ENCODE measurements around the gene STUM. TPM values are rescaled to one million over a fixed set of nuclear protein-coding genes. Genes with fewer than 3 reads are reported as not detected.
"Not testable (repeated sequence)": the region's sequence is repeated elsewhere in the genome, so short reads cannot be mapped to it uniquely, and the experiment has no call there.

The STUM gene
- total RNA-seq, 1 donor from 2014 or later: not detected

DNA sequence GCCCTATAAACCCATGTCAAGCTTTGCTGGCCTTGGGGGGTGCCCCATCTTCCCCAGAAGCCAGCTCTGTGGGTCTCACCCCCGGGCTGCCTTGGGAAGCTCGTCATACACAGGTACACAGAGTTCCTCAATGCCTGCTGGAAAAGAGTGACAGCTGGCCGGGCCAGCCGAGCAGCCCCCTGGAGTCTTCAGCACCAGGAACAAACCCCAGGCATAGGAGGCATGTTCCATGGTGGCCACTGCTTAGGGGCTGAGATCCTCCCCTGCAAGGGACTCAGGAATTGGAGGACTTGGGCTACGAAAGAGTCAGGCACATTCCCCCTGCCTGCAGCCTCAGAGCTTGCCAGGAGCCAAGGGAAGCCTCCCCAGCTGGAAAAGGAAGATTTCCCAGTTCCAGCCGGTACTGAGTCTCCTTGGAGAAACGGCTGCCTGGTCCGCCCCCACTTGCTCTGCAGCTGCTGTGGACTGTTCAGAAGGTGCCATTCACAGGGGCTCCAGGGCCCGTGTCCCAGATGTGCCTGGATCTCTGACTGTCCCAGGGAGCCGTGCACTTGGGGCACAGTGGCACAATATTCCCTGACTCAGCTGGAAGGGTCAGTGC, 89.5 kb downstream of the STUM start:
- H3K4me3 ChIP-seq: no peak overlapping the region
- H3K27ac ChIP-seq: no peak overlapping the region
- H3K4me3 Mint-ChIP-seq: no peak overlapping the region
- peaks cover 3% of the 10 kb centered on the region for H3K27me3 Mint-ChIP-seq (ENCODE audit: insufficient read depth, low read depth)
- H3K36me3 Mint-ChIP-seq: peaks cover 3% of the 10 kb centered on the region
- no peaks in the 10 kb centered on the region for H3K79me2 ChIP-seq (ENCODE audit: low read depth)
- no peaks in the 10 kb centered on the region for H3K9me3 ChIP-seq (ENCODE audit: low read depth)
- no peak for DNase-seq (ENCODE audit: low spot score)
- peaks cover 6% of the 10 kb centered on the region for H3K4me1 ChIP-seq
- H3K4me1 Mint-ChIP-seq: peaks cover 11% of the 10 kb centered on the region
- no peak overlapping the region for H3K9ac ChIP-seq
- H4K20me1 ChIP-seq (ENCODE audit: low read depth): no peaks in the 10 kb centered on the region
- H3K9me3 Mint-ChIP-seq: no peaks in the 10 kb centered on the region
- no peaks in the 10 kb centered on the region for H3K27me3 ChIP-seq
- H3K27ac Mint-ChIP-seq: no peak overlapping the region
- H2AFZ ChIP-seq (replicated peaks): no peak overlapping the region
- no peaks in the 10 kb centered on the region for H3F3A ChIP-seq (ENCODE audit: low read depth)
- no peaks in the 10 kb centered on the region for H3K36me3 ChIP-seq
- H3K4me2 ChIP-seq: no peak overlapping the region
- TF ChIP-seq, protein P1, sequence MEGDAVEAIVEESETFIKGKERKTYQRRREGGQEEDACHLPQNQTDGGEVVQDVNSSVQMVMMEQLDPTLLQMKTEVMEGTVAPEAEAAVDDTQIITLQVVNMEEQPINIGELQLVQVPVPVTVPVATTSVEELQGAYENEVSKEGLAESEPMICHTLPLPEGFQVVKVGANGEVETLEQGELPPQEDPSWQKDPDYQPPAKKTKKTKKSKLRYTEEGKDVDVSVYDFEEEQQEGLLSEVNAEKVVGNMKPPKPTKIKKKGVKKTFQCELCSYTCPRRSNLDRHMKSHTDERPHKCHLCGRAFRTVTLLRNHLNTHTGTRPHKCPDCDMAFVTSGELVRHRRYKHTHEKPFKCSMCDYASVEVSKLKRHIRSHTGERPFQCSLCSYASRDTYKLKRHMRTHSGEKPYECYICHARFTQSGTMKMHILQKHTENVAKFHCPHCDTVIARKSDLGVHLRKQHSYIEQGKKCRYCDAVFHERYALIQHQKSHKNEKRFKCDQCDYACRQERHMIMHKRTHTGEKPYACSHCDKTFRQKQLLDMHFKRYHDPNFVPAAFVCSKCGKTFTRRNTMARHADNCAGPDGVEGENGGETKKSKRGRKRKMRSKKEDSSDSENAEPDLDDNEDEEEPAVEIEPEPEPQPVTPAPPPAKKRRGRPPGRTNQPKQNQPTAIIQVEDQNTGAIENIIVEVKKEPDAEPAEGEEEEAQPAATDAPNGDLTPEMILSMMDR (IDR thresholded peaks at IDR 0.05): no peak
- no peak for TF ChIP-seq EZH2 (IDR thresholded peaks at IDR 0.05)
- TF ChIP-seq EZH2phosphoT487 (IDR thresholded peaks at IDR 0.05): no peak

DNA sequence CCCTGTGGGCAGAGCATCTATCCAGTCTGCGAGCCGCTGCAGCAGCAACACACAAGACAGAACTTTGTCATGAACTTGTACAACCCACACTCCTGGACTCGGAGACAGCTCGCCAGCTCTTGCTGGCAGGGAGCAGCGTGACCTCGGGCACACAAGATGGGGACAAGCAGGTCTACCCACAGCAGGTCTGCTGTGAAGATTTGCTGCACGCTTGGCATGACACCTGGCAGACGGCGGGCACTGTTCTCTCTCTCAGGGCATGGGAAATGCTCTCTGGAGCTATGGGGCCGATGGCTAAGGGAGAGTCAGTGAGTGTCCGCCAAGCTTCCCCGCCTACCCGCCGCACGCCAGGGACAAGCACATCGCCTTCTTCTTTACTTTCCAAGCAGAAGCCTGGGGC, 90.0 kb downstream of the STUM start:
- no peak overlapping the region for H3K27ac ChIP-seq
- H3K4me2 ChIP-seq: no peak overlapping the region
- TF ChIP-seq EZH2phosphoT487 (IDR thresholded peaks at IDR 0.05) (no peak), EZH2 (IDR thresholded peaks at IDR 0.05) (no peak)
- TF ChIP-seq, protein P1 (IDR thresholded peaks at IDR 0.05): no peak
- no peaks in the 10 kb centered on the region for H3K79me2 ChIP-seq (ENCODE audit: low read depth)
- no peaks in the 10 kb centered on the region for H3K9me3 Mint-ChIP-seq
- H3K27ac Mint-ChIP-seq: no peak overlapping the region
- peaks cover 13% of the 10 kb centered on the region for H3K4me1 Mint-ChIP-seq
- H3K4me3 ChIP-seq: no peak overlapping the region
- H3K27me3 Mint-ChIP-seq (ENCODE audit: insufficient read depth, low read depth): no peaks in the 10 kb centered on the region
- no peaks in the 10 kb centered on the region for H3K9me3 ChIP-seq (ENCODE audit: low read depth)
- no peak for DNase-seq (ENCODE audit: low spot score)
- no peak overlapping the region for H3K9ac ChIP-seq
- no peaks in the 10 kb centered on the region for H4K20me1 ChIP-seq (ENCODE audit: low read depth)
- H3F3A ChIP-seq (ENCODE audit: low read depth): no peaks in the 10 kb centered on the region
- H3K4me3 Mint-ChIP-seq: no peak overlapping the region
- H3K27me3 ChIP-seq: no peaks in the 10 kb centered on the region
- peaks cover 10% of the 10 kb centered on the region for H3K4me1 ChIP-seq
- no peaks in the 10 kb centered on the region for H3K36me3 ChIP-seq
- H2AFZ ChIP-seq (replicated peaks): no peak overlapping the region
- peaks cover 3% of the 10 kb centered on the region for H3K36me3 Mint-ChIP-seq

DNA sequence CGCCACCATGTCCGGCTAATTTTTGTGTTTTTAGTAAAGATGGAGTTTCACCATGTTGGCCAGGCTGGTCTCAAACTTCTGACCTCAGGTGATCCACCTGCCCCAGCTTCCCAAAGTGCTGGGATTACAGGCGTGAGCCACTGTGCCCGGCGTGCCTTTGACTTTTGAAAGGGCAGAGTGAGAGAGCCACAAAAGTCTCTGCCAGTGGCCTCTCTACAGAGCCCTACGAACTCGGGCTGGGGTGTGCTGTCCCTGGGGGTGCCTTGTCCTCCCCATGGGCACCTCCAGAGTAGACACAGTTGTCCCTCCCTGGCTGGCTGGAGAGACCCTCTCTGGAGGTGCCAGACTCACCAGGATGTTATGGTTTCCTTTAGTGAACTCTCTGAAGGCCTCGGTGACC, 90.6 kb downstream of the STUM start:
- not testable (repeated sequence) for H3K36me3 ChIP-seq; H3K4me3 ChIP-seq; H3F3A ChIP-seq (ENCODE audit: low read depth); H3K27me3 ChIP-seq; H3K27ac ChIP-seq; H3K4me2 ChIP-seq; H3K9me3 ChIP-seq (ENCODE audit: low read depth); H3K27ac Mint-ChIP-seq; H2AFZ ChIP-seq (replicated peaks); DNase-seq (ENCODE audit: low spot score); H4K20me1 ChIP-seq (ENCODE audit: low read depth); H3K27me3 Mint-ChIP-seq (ENCODE audit: insufficient read depth, low read depth); H3K9me3 Mint-ChIP-seq; H3K9ac ChIP-seq; H3K4me3 Mint-ChIP-seq; H3K79me2 ChIP-seq (ENCODE audit: low read depth); H3K36me3 Mint-ChIP-seq
- H3K4me1 ChIP-seq: peaks cover 12% of the 10 kb centered on the region
- H3K4me1 Mint-ChIP-seq: peaks cover 16% of the 10 kb centered on the region

DNA sequence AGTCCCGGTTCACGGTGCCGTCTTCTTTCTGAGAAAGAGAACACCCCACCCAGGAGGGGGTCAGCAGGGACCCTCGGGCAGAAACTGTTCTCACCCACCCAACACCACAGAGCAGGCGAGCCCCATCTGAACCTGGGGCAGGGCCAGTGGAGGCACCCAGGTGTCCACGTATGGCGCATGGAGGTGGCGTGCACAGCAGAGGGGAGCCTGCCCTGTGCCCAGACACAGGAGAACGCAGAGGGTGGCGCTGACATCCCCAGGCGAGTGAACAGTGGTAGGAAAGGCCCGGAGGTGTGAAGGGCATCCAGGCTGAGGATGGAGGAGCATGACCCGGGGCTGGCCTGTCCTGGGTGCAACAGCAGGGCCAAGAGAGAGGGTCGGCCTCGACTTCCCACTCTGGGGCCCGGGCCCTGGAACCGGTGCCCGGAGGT, 91.1 kb downstream of the STUM start:
- no peak for DNase-seq (ENCODE audit: low spot score)
- H2AFZ ChIP-seq (replicated peaks): no peak overlapping the region
- no peaks in the 10 kb centered on the region for H3K9me3 ChIP-seq (ENCODE audit: low read depth)
- no peak overlapping the region for H3K4me3 ChIP-seq
- Mint-ChIP-seq H3K27ac (no peak overlapping the region), H3K27me3 (ENCODE audit: insufficient read depth, low read depth) (no peaks in the 10 kb centered on the region), H3K36me3 (peaks cover 3% of the 10 kb centered on the region), H3K9me3 (no peaks in the 10 kb centered on the region), H3K4me1 (peaks cover 20% of the 10 kb centered on the region), H3K4me3 (no peak overlapping the region)
- no peaks in the 10 kb centered on the region for H3K36me3 ChIP-seq
- H3K27ac ChIP-seq: no peak overlapping the region
- no peaks in the 10 kb centered on the region for H3K79me2 ChIP-seq (ENCODE audit: low read depth)
- no peaks in the 10 kb centered on the region for H4K20me1 ChIP-seq (ENCODE audit: low read depth)
- H3K4me1 ChIP-seq: peaks cover 12% of the 10 kb centered on the region
- TF ChIP-seq, protein P1 (IDR thresholded peaks at IDR 0.05): no peak
- TF ChIP-seq EZH2phosphoT487 (IDR thresholded peaks at IDR 0.05): no peak
- TF ChIP-seq EZH2 (IDR thresholded peaks at IDR 0.05): no peak
- H3K9ac ChIP-seq: no peak overlapping the region
- no peaks in the 10 kb centered on the region for H3K27me3 ChIP-seq
- no peaks in the 10 kb centered on the region for H3F3A ChIP-seq (ENCODE audit: low read depth)
- H3K4me2 ChIP-seq: no peak overlapping the region

Data from neural progenitor cell (in vitro differentiated cells).